GM10266 (cell line): ENCODE results near the gene MBD5.

Source experiments
- DNase-seq: peaks from one replicate; pipeline ENCODE4 v3.0.0; 2012; ENCODE audit errors: extremely low spot score
- CTCF ChIP-seq: IDR thresholded peaks from 2 replicates; pipeline ENCODE4 v1.5.1; 2012; ENCODE audit warnings: mild to moderate bottlenecking, low read depth; ENCODE audit not compliant: control insufficient read depth, insufficient read depth; ENCODE audit errors: missing control alignments

Gene MBD5

GRCh38 chr2:148026573-148026972 is 5.7 kb downstream of the MBD5 start:
- no peak for TF ChIP-seq CTCF
- no peak for DNase-seq

- no peak for TF ChIP-seq CTCF
- no peak for DNase-seq
These were observed 6.9 kb downstream of the MBD5 start for GRCh38 chr2:148027822-148028221.

GRCh38 chr2:148028781-148029180 is 7.9 kb downstream of the MBD5 start:
- DNase-seq: no peak
- no peak for TF ChIP-seq CTCF

- DNase-seq: no peak
These were observed 10.3 kb downstream of the MBD5 start for GRCh38 chr2:148031152-148031551.

GRCh38 chr2:148032215-148032614 is 11.3 kb downstream of the MBD5 start:
- no peak for DNase-seq
- TF ChIP-seq CTCF: no peak

More at GRCh38 chr2:148031152-148031551, 10.3 kb downstream of the MBD5 start:
- no peak for TF ChIP-seq CTCF

- TF ChIP-seq CTCF: no peak
- DNase-seq: no peak
These were observed 18.9 kb downstream of the MBD5 start for GRCh38 chr2:148039783-148040182.

- DNase-seq: peak; percentile 41
- no peak for TF ChIP-seq CTCF
These were observed 21.3 kb downstream of the MBD5 start for GRCh38 chr2:148042219-148042618.

GRCh38 chr2:148044322-148044721 is 23.4 kb downstream of the MBD5 start:
- DNase-seq: no peak
- no peak for TF ChIP-seq CTCF
